ENCODE data around the gene PCBP3.

DNA sequence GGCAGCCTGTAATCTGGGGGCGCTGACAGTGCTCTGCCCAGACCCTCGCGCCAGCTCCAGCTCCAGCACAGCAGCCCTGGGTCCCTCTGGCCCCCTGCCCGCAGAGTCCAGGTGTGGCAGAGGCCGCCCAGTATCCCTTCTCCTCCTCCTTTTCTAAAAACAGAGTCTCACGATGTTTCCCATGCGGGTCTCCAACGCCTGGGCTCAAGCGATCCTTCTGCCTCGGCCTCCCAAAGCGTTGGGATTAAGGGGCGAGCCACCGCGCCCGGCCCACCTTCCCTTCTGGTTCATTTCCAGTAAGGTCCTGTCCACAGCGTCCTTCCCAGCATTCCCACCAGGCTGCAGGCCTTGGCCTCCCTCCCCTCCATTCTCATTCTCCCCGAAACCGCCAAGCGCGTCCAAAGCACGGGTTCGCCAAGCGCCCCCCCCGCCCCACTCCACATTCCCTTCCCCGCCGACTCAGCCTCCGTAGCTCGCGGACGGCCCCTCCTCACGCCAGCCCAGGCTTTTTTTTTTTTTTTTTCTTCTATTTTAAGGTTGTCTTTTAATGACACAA is 2.0 kb upstream of the PCBP3 start:
- TF ChIP-seq, protein P1, sequence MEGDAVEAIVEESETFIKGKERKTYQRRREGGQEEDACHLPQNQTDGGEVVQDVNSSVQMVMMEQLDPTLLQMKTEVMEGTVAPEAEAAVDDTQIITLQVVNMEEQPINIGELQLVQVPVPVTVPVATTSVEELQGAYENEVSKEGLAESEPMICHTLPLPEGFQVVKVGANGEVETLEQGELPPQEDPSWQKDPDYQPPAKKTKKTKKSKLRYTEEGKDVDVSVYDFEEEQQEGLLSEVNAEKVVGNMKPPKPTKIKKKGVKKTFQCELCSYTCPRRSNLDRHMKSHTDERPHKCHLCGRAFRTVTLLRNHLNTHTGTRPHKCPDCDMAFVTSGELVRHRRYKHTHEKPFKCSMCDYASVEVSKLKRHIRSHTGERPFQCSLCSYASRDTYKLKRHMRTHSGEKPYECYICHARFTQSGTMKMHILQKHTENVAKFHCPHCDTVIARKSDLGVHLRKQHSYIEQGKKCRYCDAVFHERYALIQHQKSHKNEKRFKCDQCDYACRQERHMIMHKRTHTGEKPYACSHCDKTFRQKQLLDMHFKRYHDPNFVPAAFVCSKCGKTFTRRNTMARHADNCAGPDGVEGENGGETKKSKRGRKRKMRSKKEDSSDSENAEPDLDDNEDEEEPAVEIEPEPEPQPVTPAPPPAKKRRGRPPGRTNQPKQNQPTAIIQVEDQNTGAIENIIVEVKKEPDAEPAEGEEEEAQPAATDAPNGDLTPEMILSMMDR (conservative IDR thresholded peaks at IDR 0.05), result no peak
- no peak for TF ChIP-seq EZH2 (IDR thresholded peaks at IDR 0.05; ENCODE audit: low read depth)
